GM12878 (cell line): ENCODE results near the gene MPRIP. TPM values are rescaled to one million over a fixed set of nuclear protein-coding genes. Genes with fewer than 3 reads are reported as not detected.

Experiments
- ATAC-seq: fragments of 200-7000 bp; cut with Tn5 transposase; 3 replicates; pipeline ENCODE4 v1.9.1; 2020; ENCODE audit warnings: mild to moderate bottlenecking, moderate library complexity
- BruUV-seq: library from RNA; stranded (reverse); fragments of 400-500 nt; replicated peaks from 2 replicates; lab custom pipeline; 2021; lab: Mats Ljungman, UMichigan
- CTCF ChIA-PET: fragments of 300-600 bp; sonication (Branson Sonifier 250); formaldehyde crosslinking; extraction: SDS; loops from one replicate; lab custom pipeline; 2021; ENCODE audit warnings: inconsistent platforms; lab: Yijun Ruan, JAX
- POLR2A ChIA-PET: fragments of 350-600 bp; formaldehyde crosslinking; extraction: SDS; loops from one replicate; lab custom pipeline; 2021; ENCODE audit warnings: inconsistent platforms; lab: Charles Lee
- RAD21 ChIA-PET: fragments of 300-600 bp; sonication (Branson Sonifier 250); formaldehyde crosslinking; loops from one replicate; lab custom pipeline; 2023; ENCODE audit warnings: antibody characterized with exemption; ENCODE audit not compliant: unreplicated experiment; lab: Charles Lee
- SMC1A ChIA-PET: fragments of 300-600 bp; sonication (Branson Sonifier 250); formaldehyde crosslinking; loops from one replicate; lab custom pipeline; 2023; ENCODE audit not compliant: unreplicated experiment, uncharacterized antibody; lab: Charles Lee
- DNase-seq: peaks from one replicate; pipeline ENCODE4 v3.0.0-alpha.2; 2011; ENCODE audit warnings: low read depth, low spot score
- FAIRE-seq: peaks from 3 replicates; lab custom pipeline; 2011; peaks lifted over from hg19 to GRCh38; lab: Jason Lieb, UNC
- H2AFZ ChIP-seq: 2 replicates; pipeline ENCODE4 v1.6.0; 2011; ENCODE audit warnings: low read depth, low read length, control low read depth; ENCODE audit not compliant: control insufficient read depth
- H3K27ac ChIP-seq: 2 replicates; pipeline ENCODE4 v1.5.1; 2011; ENCODE audit warnings: control low read depth; ENCODE audit not compliant: control insufficient read depth, insufficient read depth
- H3K27me3 ChIP-seq, 2 experiments: replicated peaks in 1 of 2; 2 replicates each; pipeline versions ENCODE4 v1.6.0 to v1.6.1; 2011; ENCODE audit warnings: low read length in 1 of 2; ENCODE audit not compliant: control insufficient read depth in 2 of 2, insufficient read depth in 2 of 2
- H3K36me3 ChIP-seq, 2 experiments: 2 replicates each; pipeline ENCODE4 v1.5.1; 2011; ENCODE audit warnings: low read length in 1 of 2; ENCODE audit not compliant: control insufficient read depth in 2 of 2, insufficient read depth in 2 of 2
- H3K4me1 ChIP-seq: 2 replicates; pipeline ENCODE4 v1.6.1; 2011; ENCODE audit warnings: mild to moderate bottlenecking, low read length, moderate library complexity, mixed read lengths; ENCODE audit not compliant: control insufficient read depth, insufficient read depth
- H3K4me2 ChIP-seq: 2 replicates; pipeline ENCODE4 v1.6.0; 2011; ENCODE audit warnings: control low read depth; ENCODE audit not compliant: control insufficient read depth, insufficient read depth
- H3K4me3 ChIP-seq: fragments of 200-600 bp; sonication (generic); 2 replicates; pipeline ENCODE4 v1.5.1; 2016
- H3K79me2 ChIP-seq: 2 replicates; pipeline ENCODE4 v1.6.0; 2011; ENCODE audit warnings: low read length; ENCODE audit not compliant: control insufficient read depth, insufficient read depth
- H3K9ac ChIP-seq: 2 replicates; pipeline ENCODE4 v1.8.0; 2011; ENCODE audit warnings: low read length, control low read depth, mixed read lengths; ENCODE audit not compliant: control insufficient read depth, insufficient read depth
- H3K9me3 ChIP-seq: replicated peaks from 3 replicates; pipeline ENCODE4 v1.5.1; 2011; ENCODE audit warnings: mild to moderate bottlenecking, low read length; ENCODE audit not compliant: control insufficient read depth, insufficient read depth
- H4K20me1 ChIP-seq: 2 replicates; pipeline ENCODE4 v1.6.0; 2011; ENCODE audit not compliant: control insufficient read depth, insufficient read depth
- FOXK2 ChIP-seq: fragments of 450-650 bp; IDR thresholded peaks from 2 replicates; pipeline ENCODE4 v1.6.1; 2017; ENCODE audit warnings: mild to moderate bottlenecking, moderate library complexity
- HDAC6 ChIP-seq: fragments of 200-600 bp; sonication (generic); IDR thresholded peaks from one replicate; pipeline ENCODE4 v1.8.0; 2017; ENCODE audit warnings: antibody characterized with exemption; ENCODE audit not compliant: unreplicated experiment
- IRF3 ChIP-seq: fragments of 450-650 bp; IDR thresholded peaks from 2 replicates; pipeline ENCODE4 v1.6.1; 2014; ENCODE audit warnings: mild to moderate bottlenecking
- JUNB ChIP-seq: IDR thresholded peaks from 2 replicates; pipeline ENCODE4 v1.6.1; 2016; ENCODE audit warnings: antibody characterized with exemption, mild to moderate bottlenecking
- MAX ChIP-seq: IDR thresholded peaks from 2 replicates; pipeline ENCODE4 v1.6.1; 2012; ENCODE audit warnings: low read depth, low read length, improper control_type of control experiment
- NBN ChIP-seq: fragments of 450-650 bp; IDR thresholded peaks from 2 replicates; pipeline ENCODE4 v1.6.1; 2016
- RFX5 ChIP-seq: IDR thresholded peaks from 2 replicates; pipeline ENCODE4 v1.6.1; 2011; ENCODE audit warnings: low read depth, low read length, improper control_type of control experiment
- ZNF24 ChIP-seq: fragments of 450-650 bp; IDR thresholded peaks from 2 replicates; pipeline ENCODE4 v1.6.1; 2017; ENCODE audit warnings: antibody characterized with exemption, mild to moderate bottlenecking
- WGBS: methylation state at CpG from one replicate; pipeline ENCODE4 v1.1.6; 2016; ENCODE audit warnings: low lambda C conversion rate; ENCODE audit not compliant: insufficient replicate concordance, insufficient coverage; ENCODE audit errors: missing lambda C conversion rate; 5-methylcytosine and 5-hydroxymethylcytosine counted together
- in situ Hi-C: fragments of 300-500 bp; cut with MboI; formaldehyde crosslinking; loops from 9 replicates; pipeline ENCODE4 v1.14.3; 2018; ENCODE audit warnings: mixed read lengths
- intact Hi-C: fragments of 100-400 bp; cut with micrococcal nuclease; formaldehyde crosslinking; loops from one replicate; pipeline ENCODE4 v1.14.2; 2022; ENCODE audit not compliant: unreplicated experiment
- polyA plus RNA-seq, 11 experiments: library from polyadenylated mRNA; depleted of rRNA in 4 of 11; unstranded in 6 of 11; stranded (reverse) in 5 of 11; fragments of >200 nt; fragmentation: Nextera tagmentation in 4 of 11; fragmentation: Illumina TruSeq in 1 of 11; extraction: Ambion mirVana in 4 of 11; extraction: Trizol in 1 of 11; gene quantifications; 1 replicate in 1 of 11; 2 replicates in 10 of 11; pipeline versions ENCODE4 v1.2.1 to v1.2.3, GENCODE V29; 2011 to 2016; ENCODE audit warnings: inconsistent platforms in 2 of 11, missing spikeins in 2 of 11, low read depth in 1 of 11
- total RNA-seq, 4 experiments: library from RNA; depleted of rRNA in 3 of 4; stranded (reverse); fragments of >200 nt in 3 of 4; fragmentation: Illumina TruSeq in 1 of 4; extraction: Trizol in 1 of 4; gene quantifications; 2 replicates each; pipeline versions ENCODE4 v1.2.1 to v1.2.3, GENCODE V29; 2013 to 2021

The MPRIP gene
- total and polyA plus RNA-seq, 10 of the 15 experiments (the other 5 are each of a cell fraction or from before 2014, with no cell fraction given) = 16.5 to 168 (median 71.7) TPM

GRCh38 chr17:17132746-17133145 is 90.5 kb downstream of the MPRIP start:
- H3K79me2 ChIP-seq = no peaks in the 10 kb centered on the region
- H4K20me1 ChIP-seq = no peaks in the 10 kb centered on the region; the same call in 1 of the 2 replicates
- no peak for FAIRE-seq
- H3K36me3 ChIP-seq = peaks cover 22 to 40% of the 10 kb centered on the region in 2 experiments
- no peak overlapping the region for H3K9ac ChIP-seq
- TF ChIP-seq HDAC6 = no peak
- TF ChIP-seq JUNB = no peak
- TF ChIP-seq NBN = no peak
- TF ChIP-seq ZNF24 = no peak
- no peak for TF ChIP-seq MAX
- no peak for TF ChIP-seq FOXK2
- no peak for TF ChIP-seq IRF3
- TF ChIP-seq RFX5 = no peak
- TF ChIP-seq, all 136 proteins: peak for 0
- DNase-seq (no peak), ATAC-seq (no peak)
- BruUV-seq = no TSS peak
- Histone ChIP-seq H2AFZ (no peak overlapping the region), H3K4me1 (no peaks in the 10 kb centered on the region), H3K4me2 (no peak overlapping the region), H3K27me3 (no peaks in the 10 kb centered on the region), H3K9me3 (no peaks in the 10 kb centered on the region), H3K4me3 (no peak overlapping the region), H3K27ac (no peak overlapping the region)
- ChIA-PET POLR2A (no interaction called here), SMC1A (no interaction called here), RAD21 (no interaction called here), CTCF (no interaction called here)
- in situ Hi-C loops = no loop called here
- 95% methylated on average over 8 of the region's 8 CpGs for WGBS
- intact Hi-C loops = no loop called here
